Astrocyte (in vitro differentiated cells and primary cell): Measurements from ENCODE around the gene TMEM9. TPM values are rescaled to one million over a fixed set of nuclear protein-coding genes. Genes with fewer than 3 reads are reported as not detected.
A peak's percentile ranks its signal among the peaks of the same experiment; 100 is the strongest.

ENCODE experiments used
- DNase-seq: peaks from one replicate; pipeline ENCODE4 v3.0.0-alpha.2; 2010; ENCODE audit warnings: low read depth
- FAIRE-seq: peaks from 2 replicates; lab custom pipeline; 2011; peaks lifted over from hg19 to GRCh38; lab: Jason Lieb, UNC
- H2AFZ ChIP-seq: 2 replicates; pipeline ENCODE4 v1.6.0; 2012; ENCODE audit warnings: low read depth, low read length, inconsistent platforms
- H3K27ac ChIP-seq: 2 replicates; pipeline ENCODE4 v1.5.1; 2011; ENCODE audit warnings: low read depth, low read length, inconsistent platforms
- H3K27me3 ChIP-seq: 2 replicates; pipeline ENCODE4 v1.6.0; 2011; ENCODE audit warnings: low read length, inconsistent platforms; ENCODE audit not compliant: insufficient read depth
- H3K36me3 ChIP-seq: 2 replicates; pipeline ENCODE4 v1.5.1; 2011; ENCODE audit warnings: low read length, inconsistent platforms; ENCODE audit not compliant: insufficient read depth
- H3K4me1 ChIP-seq: 2 replicates; pipeline ENCODE4 v1.5.1; 2011; ENCODE audit warnings: low read length, inconsistent platforms; ENCODE audit not compliant: insufficient read depth
- H3K4me2 ChIP-seq: 2 replicates; pipeline ENCODE4 v1.6.0; 2012; ENCODE audit warnings: low read length, inconsistent platforms
- H3K4me3 ChIP-seq: 2 replicates; pipeline ENCODE4 v1.5.1; 2011; ENCODE audit warnings: low read depth, mild to moderate bottlenecking, low read length, inconsistent platforms; ENCODE audit not compliant: insufficient read depth
- H3K79me2 ChIP-seq: 2 replicates; pipeline ENCODE4 v1.6.0; 2012; ENCODE audit warnings: mild to moderate bottlenecking, low read length, inconsistent platforms; ENCODE audit not compliant: insufficient read depth
- H3K9ac ChIP-seq: 2 replicates; pipeline ENCODE4 v1.6.0; 2012; ENCODE audit warnings: mild to moderate bottlenecking, low read length, inconsistent platforms
- H3K9me3 ChIP-seq: 2 replicates; pipeline ENCODE4 v1.5.1; 2012; ENCODE audit warnings: low read depth, mild to moderate bottlenecking, low read length, inconsistent platforms; ENCODE audit not compliant: insufficient read depth
- H4K20me1 ChIP-seq: 2 replicates; pipeline ENCODE4 v1.6.0; 2012; ENCODE audit warnings: low read length, inconsistent platforms; ENCODE audit not compliant: insufficient read depth
- H3K27ac Mint-ChIP-seq: one replicate; pipeline ENCODE4 v1.8.0; 2021; ENCODE audit warnings: mild to moderate bottlenecking, mixed read lengths; ENCODE audit not compliant: unreplicated experiment
- H3K27me3 Mint-ChIP-seq: one replicate; pipeline ENCODE4 v1.8.0; 2021; ENCODE audit warnings: low read depth, mixed read lengths; ENCODE audit not compliant: unreplicated experiment
- H3K36me3 Mint-ChIP-seq: one replicate; pipeline ENCODE4 v1.8.0; 2021; ENCODE audit warnings: low read depth, mixed read lengths; ENCODE audit not compliant: unreplicated experiment
- H3K4me1 Mint-ChIP-seq: one replicate; pipeline ENCODE4 v1.8.0; 2021; ENCODE audit warnings: low read depth, mixed read lengths; ENCODE audit not compliant: unreplicated experiment
- H3K4me3 Mint-ChIP-seq: one replicate; pipeline ENCODE4 v1.8.0; 2021; ENCODE audit warnings: mild to moderate bottlenecking, moderate library complexity, mixed read lengths; ENCODE audit not compliant: unreplicated experiment
- H3K9me3 Mint-ChIP-seq: one replicate; pipeline ENCODE4 v1.8.0; 2021; ENCODE audit warnings: mild to moderate bottlenecking, mixed read lengths; ENCODE audit not compliant: unreplicated experiment
- EZH2 ChIP-seq: IDR thresholded peaks from 2 replicates; pipeline ENCODE4 v1.6.1; 2012; ENCODE audit warnings: mild to moderate bottlenecking, low read length, inconsistent platforms; ENCODE audit not compliant: insufficient read depth
- total RNA-seq: library from RNA; stranded (reverse); gene quantifications from 2 replicates; pipeline ENCODE4 v1.2.1, GENCODE V29; 2021
- TF ChIP-seq, protein P1 (sequence below): IDR thresholded peaks from 2 replicates; pipeline ENCODE4 v1.5.1; 2011; ENCODE audit warnings: low read depth, mild to moderate bottlenecking, inconsistent platforms, low read length, moderate library complexity; ENCODE audit not compliant: insufficient read depth

The TMEM9 gene
- total RNA-seq, 1 donor from 2014 or later = 88.1 TPM

DNA sequence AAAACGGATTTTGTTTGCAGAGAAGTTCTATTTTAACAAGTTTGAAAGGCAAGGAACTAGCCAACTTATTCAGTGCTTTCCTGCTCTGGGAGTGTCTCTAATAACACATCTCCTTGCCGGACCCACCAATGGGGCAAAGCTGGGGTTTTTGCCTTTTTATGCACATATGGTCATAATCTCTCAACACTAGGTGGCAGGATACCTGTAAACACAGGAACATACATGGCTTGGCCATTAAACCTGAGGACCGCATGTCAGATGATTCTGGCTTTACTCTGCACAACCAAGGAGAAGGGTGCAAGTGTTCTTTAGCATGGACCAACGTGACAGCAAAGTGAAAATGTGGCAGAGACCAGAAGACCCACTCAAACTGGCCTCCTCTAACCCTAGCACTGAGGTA lies 4.9 kb downstream of the TMEM9 start:
- FAIRE-seq = no peak
- TF ChIP-seq, protein P1, sequence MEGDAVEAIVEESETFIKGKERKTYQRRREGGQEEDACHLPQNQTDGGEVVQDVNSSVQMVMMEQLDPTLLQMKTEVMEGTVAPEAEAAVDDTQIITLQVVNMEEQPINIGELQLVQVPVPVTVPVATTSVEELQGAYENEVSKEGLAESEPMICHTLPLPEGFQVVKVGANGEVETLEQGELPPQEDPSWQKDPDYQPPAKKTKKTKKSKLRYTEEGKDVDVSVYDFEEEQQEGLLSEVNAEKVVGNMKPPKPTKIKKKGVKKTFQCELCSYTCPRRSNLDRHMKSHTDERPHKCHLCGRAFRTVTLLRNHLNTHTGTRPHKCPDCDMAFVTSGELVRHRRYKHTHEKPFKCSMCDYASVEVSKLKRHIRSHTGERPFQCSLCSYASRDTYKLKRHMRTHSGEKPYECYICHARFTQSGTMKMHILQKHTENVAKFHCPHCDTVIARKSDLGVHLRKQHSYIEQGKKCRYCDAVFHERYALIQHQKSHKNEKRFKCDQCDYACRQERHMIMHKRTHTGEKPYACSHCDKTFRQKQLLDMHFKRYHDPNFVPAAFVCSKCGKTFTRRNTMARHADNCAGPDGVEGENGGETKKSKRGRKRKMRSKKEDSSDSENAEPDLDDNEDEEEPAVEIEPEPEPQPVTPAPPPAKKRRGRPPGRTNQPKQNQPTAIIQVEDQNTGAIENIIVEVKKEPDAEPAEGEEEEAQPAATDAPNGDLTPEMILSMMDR = peak; percentile 44
- no peak for TF ChIP-seq EZH2
- Histone ChIP-seq H3K4me2 (no peak overlapping the region), H4K20me1 (peaks cover 23% of the 10 kb centered on the region), H3K4me3 (no peak overlapping the region), H3K36me3 (peaks cover 36% of the 10 kb centered on the region), H3K9ac (no peak overlapping the region), H3K79me2 (peaks cover 14% of the 10 kb centered on the region), H3K9me3 (no peaks in the 10 kb centered on the region), H2AFZ (no peak overlapping the region), H3K27ac (no peak overlapping the region), H3K4me1 (peaks cover 7% of the 10 kb centered on the region), H3K27me3 (no peaks in the 10 kb centered on the region)
- Mint-ChIP-seq H3K9me3 (no peaks in the 10 kb centered on the region), H3K4me1 (peaks cover 3% of the 10 kb centered on the region), H3K27ac (no peak overlapping the region), H3K4me3 (no peak overlapping the region), H3K27me3 (no peaks in the 10 kb centered on the region), H3K36me3 (peaks cover 37% of the 10 kb centered on the region)
- DNase-seq = no peak

DNA sequence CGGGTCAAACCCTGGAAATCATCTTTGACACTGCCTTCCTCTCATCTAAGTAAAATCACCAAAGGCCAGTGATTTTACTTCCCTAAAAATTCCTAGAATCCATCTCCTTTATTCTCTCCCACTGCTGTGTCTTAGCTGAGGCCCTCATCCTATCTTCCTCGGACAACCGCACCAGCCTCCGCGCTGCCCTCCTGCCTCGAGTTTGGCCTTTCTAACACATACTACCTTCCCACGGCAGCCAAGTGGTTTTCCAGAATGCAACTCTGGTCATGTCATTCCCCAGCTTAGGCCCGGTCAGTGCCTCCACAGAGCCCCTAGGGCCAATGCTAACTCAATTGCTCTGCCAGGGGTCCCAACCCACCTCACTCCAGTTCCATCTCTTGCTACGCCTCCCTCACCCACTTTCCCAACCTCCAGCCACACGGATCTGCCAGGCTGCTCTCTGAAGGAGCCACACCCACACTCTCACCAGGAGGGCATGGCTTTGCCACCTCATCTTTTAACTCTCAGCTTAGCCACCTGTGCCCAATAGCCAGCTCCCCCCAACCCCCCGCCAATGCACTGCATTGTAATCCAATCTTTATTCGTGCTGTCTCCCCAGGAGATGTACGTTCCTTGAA lies 6.8 kb downstream of the TMEM9 start:
- H3K36me3 ChIP-seq = peaks cover 40% of the 10 kb centered on the region
- H3K27me3 Mint-ChIP-seq = no peaks in the 10 kb centered on the region
- H3K4me2 ChIP-seq = no peak overlapping the region
- H3K9me3 Mint-ChIP-seq = no peaks in the 10 kb centered on the region
- no peak overlapping the region for H3K4me3 Mint-ChIP-seq
- no peak overlapping the region for H3K27ac ChIP-seq
- no peak overlapping the region for H3K9ac ChIP-seq
- H3K36me3 Mint-ChIP-seq = peaks cover 45% of the 10 kb centered on the region
- H3K9me3 ChIP-seq = no peaks in the 10 kb centered on the region
- H4K20me1 ChIP-seq = peaks cover 23% of the 10 kb centered on the region
- no peaks in the 10 kb centered on the region for H3K4me1 Mint-ChIP-seq
- no peak overlapping the region for H3K27ac Mint-ChIP-seq
- no peaks in the 10 kb centered on the region for H3K79me2 ChIP-seq
- no peak overlapping the region for H3K4me3 ChIP-seq
- TF ChIP-seq, protein P1 = no peak
- no peak for TF ChIP-seq EZH2
- no peak for DNase-seq
- no peaks in the 10 kb centered on the region for H3K4me1 ChIP-seq
- H3K27me3 ChIP-seq = no peaks in the 10 kb centered on the region
- FAIRE-seq = no peak
- no peak overlapping the region for H2AFZ ChIP-seq

DNA sequence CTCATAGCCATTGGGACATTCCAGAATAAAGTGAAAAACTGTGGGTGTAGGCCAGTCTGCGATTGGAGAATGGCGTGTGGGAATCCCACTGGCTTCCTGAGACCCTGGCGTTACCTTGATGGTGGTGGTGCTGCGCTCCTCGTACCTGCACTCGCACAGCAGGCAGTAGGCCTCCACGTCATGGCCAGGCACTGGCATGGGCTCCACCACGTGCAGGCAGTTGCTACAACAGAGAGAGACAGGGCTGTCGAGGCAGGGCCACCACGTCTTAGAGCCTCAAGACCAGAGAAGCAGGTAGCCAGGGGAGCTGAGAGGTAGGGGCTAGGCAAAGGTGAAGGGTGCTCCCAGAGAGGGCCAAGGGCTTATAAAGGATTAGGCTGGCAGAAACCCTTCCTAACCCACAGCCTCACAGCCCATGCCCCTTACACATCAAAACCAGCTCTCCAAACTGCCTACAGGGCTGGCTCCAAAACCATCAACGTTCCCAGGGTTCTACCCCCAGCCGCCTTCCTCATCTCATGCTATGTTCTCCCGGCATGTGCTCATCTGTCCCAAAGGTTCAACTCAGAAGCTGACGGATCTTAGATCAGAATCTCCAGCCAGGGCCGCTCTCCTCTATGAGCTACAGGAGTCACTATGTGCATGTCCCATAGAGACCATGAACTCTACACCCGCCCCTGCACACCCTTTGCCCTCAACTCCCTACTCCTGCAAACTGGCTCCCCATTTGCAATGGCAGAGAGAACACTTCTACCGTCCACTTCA lies 7.5 kb downstream of the TMEM9 start:
- H3K4me3 Mint-ChIP-seq = no peak overlapping the region
- peaks cover 23% of the 10 kb centered on the region for H4K20me1 ChIP-seq
- no peak for DNase-seq
- H3K4me2 ChIP-seq = no peak overlapping the region
- H3K9ac ChIP-seq = no peak overlapping the region
- H3K36me3 ChIP-seq = peaks cover 46% of the 10 kb centered on the region
- FAIRE-seq = no peak
- no peaks in the 10 kb centered on the region for H3K27me3 Mint-ChIP-seq
- no peaks in the 10 kb centered on the region for H3K4me1 Mint-ChIP-seq
- no peaks in the 10 kb centered on the region for H3K9me3 ChIP-seq
- H3K36me3 Mint-ChIP-seq = peaks cover 45% of the 10 kb centered on the region
- no peak overlapping the region for H3K27ac Mint-ChIP-seq
- no peaks in the 10 kb centered on the region for H3K4me1 ChIP-seq
- no peaks in the 10 kb centered on the region for H3K27me3 ChIP-seq
- H3K27ac ChIP-seq = no peak overlapping the region
- H3K79me2 ChIP-seq = no peaks in the 10 kb centered on the region
- no peaks in the 10 kb centered on the region for H3K9me3 Mint-ChIP-seq
- no peak overlapping the region for H2AFZ ChIP-seq
- TF ChIP-seq, protein P1 = no peak
- TF ChIP-seq EZH2 = no peak
- no peak overlapping the region for H3K4me3 ChIP-seq
